DMS53 treated with DMSO at 0.1 percent for 48 hours (cell line): ENCODE results near the gene CEP170.
"Not testable (repeated sequence)": the region's sequence is repeated elsewhere in the genome, so short reads cannot be mapped to it uniquely, and the experiment has no call there.

Source experiments
- DNase-seq: peaks from one replicate; lab custom pipeline; 2025; ENCODE audit not compliant: unreplicated experiment; lab: John Stamatoyannopoulos, UW

The CEP170 gene

GRCh38 chr1:243183176-243183575 is 71.9 kb downstream of the CEP170 start:
- DNase-seq = not testable (repeated sequence)

DNA sequence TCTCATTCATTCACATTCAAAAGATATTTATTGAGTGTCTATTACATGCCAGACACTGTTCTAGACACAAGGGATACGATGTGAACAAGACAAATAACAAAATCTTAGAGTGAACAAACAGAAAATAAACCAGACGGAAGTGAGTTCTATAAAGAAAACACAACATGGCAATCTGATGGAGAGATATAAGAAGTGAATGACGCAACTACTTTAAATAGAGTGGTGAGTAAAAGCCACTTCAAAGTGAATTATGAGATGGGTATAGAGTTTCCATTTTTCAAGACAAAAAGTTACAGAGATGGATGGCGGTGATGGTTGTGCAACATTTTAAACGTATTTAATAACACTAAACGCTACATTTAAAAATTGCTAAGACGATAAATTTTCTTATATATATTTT is 75.4 kb downstream of the CEP170 start:
- no peak for DNase-seq

DNA sequence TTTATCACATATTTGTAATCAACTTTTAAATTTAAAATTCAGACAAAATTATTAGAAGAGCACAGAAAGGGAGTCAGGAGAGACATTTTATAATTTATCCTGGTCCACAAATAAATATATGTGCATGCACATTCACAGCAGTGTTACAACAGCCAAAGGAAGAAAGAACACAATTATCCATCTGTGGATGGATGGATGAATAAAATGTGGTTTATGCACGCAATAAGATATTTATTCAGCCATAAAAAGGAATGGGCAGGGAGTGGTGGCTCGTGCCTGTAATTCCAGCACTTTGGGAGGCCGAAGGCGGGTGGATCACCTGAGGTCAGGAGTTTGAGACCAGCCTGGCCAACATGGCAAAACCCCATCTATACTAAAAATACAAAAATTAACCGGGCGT is 77.3 kb downstream of the CEP170 start:
- DNase-seq = not testable (repeated sequence)

GRCh38 chr1:243173758-243174369 is 81.2 kb downstream of the CEP170 start:
- not testable (repeated sequence) for DNase-seq

DNA sequence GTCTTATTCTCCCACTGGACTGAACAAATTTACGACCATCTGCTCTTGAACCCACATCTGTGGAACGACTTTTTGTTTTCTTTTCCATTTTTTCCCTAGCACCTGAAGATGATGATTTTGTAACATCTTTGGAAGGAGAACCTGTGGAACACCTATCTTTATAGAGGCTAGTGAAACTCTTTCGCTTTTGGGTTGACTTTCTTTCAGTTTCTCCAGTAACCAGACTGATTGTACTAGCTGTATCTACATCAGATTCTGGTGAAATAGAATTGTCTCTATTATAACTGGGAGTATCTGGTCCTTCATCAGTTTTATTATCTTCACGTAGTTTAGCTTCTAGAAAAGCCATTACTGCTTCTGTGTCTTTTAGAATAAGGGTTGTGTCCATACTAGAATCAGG is 90.2 kb downstream of the CEP170 start:
- not testable (repeated sequence) for DNase-seq

DNA sequence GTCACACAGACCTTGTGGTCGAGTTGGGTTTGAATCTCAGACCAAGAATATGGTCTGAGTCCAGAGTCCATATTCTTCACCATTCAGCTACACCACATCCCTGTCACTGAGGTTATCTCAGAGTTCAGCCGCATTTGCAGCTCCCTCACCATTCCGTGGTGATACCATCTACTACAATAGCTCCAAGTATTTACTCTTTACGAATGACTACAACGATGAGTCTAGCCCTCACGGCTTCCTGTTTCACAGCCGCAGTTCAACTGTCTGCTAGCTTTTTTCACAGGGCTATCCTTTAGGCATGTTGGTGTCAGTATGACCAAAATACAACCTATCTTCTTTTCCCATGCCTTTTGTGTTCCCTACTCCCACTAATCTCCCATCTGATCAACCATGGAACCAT is 104.2 kb downstream of the CEP170 start:
- not testable (repeated sequence) for DNase-seq

- DNase-seq = not testable (repeated sequence)
These were observed 106.0 kb downstream of the CEP170 start for GRCh38 chr1:243149120-243149519.

- not testable (repeated sequence) for DNase-seq
These were observed 107.7 kb downstream of the CEP170 start for GRCh38 chr1:243147351-243147750.

GRCh38 chr1:243140498-243140897 is 114.6 kb downstream of the CEP170 start:
- DNase-seq = not testable (repeated sequence)

GRCh38 chr1:243122876-243123409 is 132.1 kb downstream of the CEP170 start:
- DNase-seq = not testable (repeated sequence)

DNA sequence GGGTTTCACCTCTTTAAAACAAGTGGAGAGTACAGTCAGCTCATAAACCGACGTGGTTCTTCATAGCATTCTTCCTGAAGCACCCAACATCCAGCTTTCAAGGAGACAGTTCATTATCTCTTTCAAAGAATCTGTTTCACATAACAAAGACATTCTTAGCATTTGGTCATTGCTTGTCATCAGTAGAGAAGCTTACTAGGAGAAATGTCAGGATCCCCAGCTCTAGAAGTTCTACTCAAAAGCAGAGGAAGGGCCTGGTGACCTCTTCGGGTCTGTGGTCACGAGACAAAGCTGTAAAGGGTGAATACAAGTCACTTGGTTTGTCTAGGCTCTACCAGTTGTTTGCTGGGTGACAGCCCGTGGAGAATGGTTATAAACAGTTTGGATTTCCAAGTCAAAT is 133.1 kb downstream of the CEP170 start:
- not testable (repeated sequence) for DNase-seq

GRCh38 chr1:243118601-243119322 is 136.3 kb downstream of the CEP170 start:
- DNase-seq = not testable (repeated sequence)

DNA sequence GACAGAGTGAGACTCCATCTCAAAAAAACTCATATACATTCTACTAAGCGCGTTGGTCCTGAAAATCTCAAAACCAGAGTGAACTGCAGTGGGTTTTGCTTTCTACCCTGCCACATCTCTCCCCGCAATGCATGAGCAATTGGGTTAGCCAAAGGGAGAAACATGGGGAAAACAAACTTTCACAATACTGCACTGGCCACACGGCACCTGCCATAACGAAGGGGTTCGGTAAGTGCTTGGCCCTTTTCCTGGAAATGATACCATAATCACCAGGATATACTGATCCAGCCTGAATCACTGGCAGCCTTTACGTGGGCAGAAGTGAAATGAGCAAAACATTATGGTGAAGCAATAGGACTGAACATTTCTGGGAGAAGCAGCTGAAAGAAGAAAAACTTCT is 138.9 kb downstream of the CEP170 start:
- DNase-seq = not testable (repeated sequence)

- not testable (repeated sequence) for DNase-seq
These were observed 140.3 kb downstream of the CEP170 start for GRCh38 chr1:243114769-243115168.

GRCh38 chr1:243114059-243114713 is 140.9 kb downstream of the CEP170 start:
- DNase-seq = not testable (repeated sequence)

- DNase-seq = not testable (repeated sequence)
These were observed 147.9 kb downstream of the CEP170 start for GRCh38 chr1:243107171-243107570.

GRCh38 chr1:243105652-243106332 is 149.3 kb downstream of the CEP170 start:
- DNase-seq = not testable (repeated sequence)

DNA sequence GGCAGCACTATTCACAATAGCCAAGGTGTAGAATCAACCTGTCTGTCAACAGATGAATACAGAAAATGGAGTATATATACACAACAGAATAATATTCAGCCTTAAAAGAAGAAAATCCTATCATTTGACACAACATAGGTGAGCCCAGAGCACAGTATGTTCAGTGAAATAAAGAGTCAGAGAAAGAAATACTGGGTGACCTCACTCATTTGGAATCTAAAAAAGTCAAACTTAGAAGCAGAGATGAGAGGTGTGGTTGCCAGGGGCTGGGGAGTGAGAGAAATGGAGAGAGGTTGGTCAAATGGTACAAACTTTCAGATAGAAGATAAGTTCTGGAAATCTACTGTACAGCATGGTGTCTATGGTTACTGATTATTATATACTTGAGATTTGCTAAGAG is 150.0 kb downstream of the CEP170 start:
- not testable (repeated sequence) for DNase-seq

DNA sequence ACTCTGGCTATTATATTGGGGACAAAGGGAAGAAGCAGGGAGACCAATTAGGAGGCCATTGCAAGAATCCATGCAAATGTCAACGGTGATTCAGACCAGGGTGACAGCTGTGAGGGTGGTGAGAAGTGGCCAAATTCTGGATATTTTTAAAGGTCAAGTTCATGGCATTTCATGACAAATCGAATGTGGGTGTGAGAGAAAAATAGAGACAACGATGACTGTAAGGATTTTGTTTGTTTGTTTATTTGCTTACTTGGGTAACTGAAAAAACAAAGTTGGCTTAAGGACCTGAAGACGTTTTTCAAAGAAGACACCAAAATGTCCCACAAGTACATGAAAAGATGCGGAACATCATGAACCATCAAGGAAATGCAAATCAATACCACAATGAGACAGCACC is 150.6 kb downstream of the CEP170 start:
- DNase-seq = not testable (repeated sequence)

- DNase-seq = not testable (repeated sequence)
These were observed 153.5 kb downstream of the CEP170 start for GRCh38 chr1:243101551-243102050.

GRCh38 chr1:243087368-243087767 is 167.7 kb downstream of the CEP170 start:
- not testable (repeated sequence) for DNase-seq
